ENCODE data around the gene ZNF544.

DNA sequence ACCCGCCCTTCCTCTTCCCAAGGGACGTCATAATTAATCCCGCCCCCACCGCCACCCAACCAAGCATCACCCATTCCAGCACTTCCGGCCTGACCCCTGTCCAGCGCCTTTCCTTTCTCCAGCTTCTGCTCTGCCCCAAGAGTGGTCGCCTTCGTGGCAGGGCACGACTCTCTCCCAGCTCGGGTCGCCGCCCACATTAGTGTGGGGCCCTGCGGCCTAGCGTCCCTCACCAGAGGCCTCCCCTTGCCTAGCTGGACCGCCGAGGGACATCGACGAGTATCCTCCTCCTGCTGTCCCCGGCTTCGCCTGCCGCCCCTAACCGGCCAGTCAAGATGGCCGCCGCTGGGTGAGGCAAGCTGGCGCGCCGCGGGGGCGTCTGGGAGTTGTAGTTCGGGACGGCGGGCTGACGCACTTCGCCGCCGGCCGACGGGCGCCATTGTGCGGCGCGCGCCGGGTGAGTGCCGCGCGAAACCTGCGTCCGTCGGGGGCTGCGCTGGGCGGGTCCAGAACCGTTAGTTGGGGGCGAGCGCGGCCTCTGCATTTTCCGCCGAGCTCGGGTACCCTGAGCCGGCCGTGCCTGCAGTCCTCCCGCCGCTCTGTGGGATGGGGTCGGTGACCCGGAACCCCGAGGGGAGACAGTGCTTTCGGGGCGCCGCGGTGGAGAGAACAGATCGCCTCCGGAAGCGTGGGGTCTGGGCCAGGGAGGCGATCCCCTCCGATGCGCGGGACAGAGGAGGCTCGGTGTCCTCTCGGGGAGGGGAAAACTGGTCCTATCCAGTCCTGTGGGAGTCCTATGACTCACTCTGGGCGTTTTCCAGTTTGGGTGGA, 45.5 kb upstream of the ZNF544 start, which contains the start of gene ZNF274:
- peak; percentile 56 to 88 for TF ChIP-seq POLR2A (IDR thresholded peaks at IDR 0.05)
- TF ChIP-seq, protein P1, sequence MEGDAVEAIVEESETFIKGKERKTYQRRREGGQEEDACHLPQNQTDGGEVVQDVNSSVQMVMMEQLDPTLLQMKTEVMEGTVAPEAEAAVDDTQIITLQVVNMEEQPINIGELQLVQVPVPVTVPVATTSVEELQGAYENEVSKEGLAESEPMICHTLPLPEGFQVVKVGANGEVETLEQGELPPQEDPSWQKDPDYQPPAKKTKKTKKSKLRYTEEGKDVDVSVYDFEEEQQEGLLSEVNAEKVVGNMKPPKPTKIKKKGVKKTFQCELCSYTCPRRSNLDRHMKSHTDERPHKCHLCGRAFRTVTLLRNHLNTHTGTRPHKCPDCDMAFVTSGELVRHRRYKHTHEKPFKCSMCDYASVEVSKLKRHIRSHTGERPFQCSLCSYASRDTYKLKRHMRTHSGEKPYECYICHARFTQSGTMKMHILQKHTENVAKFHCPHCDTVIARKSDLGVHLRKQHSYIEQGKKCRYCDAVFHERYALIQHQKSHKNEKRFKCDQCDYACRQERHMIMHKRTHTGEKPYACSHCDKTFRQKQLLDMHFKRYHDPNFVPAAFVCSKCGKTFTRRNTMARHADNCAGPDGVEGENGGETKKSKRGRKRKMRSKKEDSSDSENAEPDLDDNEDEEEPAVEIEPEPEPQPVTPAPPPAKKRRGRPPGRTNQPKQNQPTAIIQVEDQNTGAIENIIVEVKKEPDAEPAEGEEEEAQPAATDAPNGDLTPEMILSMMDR (IDR thresholded peaks at IDR 0.05) = peak in 1 of 6 experiments; percentile 4
